ENCODE results near the gene TNK1. TPM values are rescaled to one million over a fixed set of nuclear protein-coding genes. Genes with fewer than 3 reads are reported as not detected.
"Not testable (repeated sequence)": the region's sequence is repeated elsewhere in the genome, so short reads cannot be mapped to it uniquely, and the experiment has no call there.

The TNK1 gene
- polyA plus RNA-seq (2012; ENCODE audit: low read depth, missing spikeins) = 1.1 TPM

DNA sequence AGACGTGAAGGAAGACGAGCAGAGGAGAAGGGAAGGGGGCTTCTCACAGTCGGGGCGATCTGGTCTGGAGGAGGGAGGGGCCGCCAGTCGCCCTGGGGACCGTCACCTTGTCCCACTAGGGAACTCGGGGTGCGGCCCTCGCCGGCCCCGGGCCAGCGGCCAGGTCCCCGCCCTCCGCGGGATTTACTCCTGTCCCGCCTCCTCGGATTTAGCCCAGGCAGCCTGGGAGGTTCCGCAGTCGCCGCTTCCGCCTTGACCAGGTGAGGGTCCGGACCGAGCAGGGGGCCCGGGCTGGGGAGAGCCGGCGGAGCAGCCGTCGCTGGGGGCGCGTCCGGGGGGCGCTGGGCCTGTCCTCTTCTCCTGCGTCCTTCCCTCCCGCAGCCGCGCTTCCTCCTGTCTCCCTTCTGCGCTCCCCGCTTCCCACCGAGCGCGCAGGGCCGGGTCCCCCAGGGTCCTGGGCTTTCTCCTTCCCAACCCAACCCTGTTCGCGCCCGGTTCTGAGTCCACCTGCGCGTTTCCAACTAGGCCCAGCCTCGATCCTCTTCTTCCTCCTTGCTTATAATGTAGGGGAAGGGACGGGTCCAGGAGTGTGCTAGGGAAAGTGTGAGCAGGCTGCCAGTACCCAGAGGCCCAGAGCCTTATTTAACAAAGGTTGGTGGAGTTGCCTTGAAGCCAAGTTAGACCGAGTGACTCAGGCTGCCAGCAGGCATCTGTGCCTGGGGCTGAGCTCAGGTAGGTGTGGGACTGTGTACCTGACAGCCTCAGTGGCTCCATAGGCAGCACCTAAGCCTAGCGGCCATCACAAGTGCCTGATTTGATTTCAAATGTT is at the start of gene TNK1:
Gene TNK1, plus strand, starts transcription at position 235 of the 829 bp plus-strand sequence. CDS start 1,838 bp downstream, outside the sequence.
- TF ChIP-seq SPI1 (IDR thresholded peaks at IDR 0.05; ENCODE audit: low read depth, low read length) (no peak), PAX5 (IDR thresholded peaks at IDR 0.05; ENCODE audit: insufficient read depth, low read length, severe bottlenecking) (no peak), POLR2A (IDR thresholded peaks at IDR 0.05; ENCODE audit: low read depth, low read length) (no peak), POLR2AphosphoS5 (IDR thresholded peaks at IDR 0.05; ENCODE audit: low read depth, low read length) (no peak), POU2F2 (IDR thresholded peaks at IDR 0.05; ENCODE audit: low read depth, low read length) (no peak), TAF1 (IDR thresholded peaks at IDR 0.05; ENCODE audit: low read depth, low read length) (no peak)
- no peak for FAIRE-seq
- DNase-seq (ENCODE audit: insufficient read length, low spot score) = no peak

DNA sequence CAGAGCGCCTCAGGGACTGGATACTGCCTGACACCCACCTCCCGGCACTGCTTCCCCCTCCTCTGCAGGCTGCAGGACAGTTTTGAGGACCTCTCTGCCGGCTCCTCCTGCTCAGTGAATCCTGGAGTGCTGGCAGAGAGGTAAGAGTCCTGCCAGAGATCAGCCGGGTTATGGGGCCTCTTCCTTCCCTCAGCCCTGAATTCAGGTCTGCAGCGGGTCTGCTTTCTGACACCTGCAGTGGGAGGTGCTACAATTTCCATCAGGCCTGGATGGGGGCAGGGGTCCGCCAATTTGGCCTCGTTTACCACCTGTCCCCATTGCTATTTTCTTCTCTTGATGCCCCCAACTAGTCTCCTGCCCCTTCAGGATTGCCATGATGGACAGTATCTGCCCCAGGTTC is 48.8 kb upstream of the TNK1 start:
- no peak for DNase-seq (ENCODE audit: insufficient read length, low spot score)

DNA sequence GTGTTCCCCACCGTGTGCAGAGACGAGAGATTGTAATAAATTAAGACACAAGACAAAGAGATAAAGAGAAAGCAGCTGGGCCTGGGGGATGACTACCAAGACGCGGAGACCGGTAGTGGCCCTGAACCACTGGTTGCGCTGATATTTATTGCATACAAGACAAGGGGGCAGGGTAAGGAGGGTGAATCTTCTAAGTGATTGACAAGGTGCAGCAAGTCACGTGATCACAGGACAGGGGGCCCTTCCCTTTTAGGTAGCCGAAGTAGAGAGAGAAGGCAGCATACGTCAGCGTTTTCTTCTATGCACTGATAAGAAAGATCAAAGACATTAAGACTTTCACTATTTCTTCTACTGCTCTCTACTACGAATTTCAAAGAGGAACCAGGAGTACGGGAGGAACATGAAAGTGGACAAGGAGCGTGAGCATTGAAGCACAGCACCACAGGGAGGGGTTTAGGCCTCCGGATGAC is 48.3 kb upstream of the TNK1 start:
- FAIRE-seq = peak; percentile 85
- DNase-seq (ENCODE audit: insufficient read length, low spot score) = not testable (repeated sequence)

More for the DNA sequence above, 48.8 kb upstream of the TNK1 start:
- FAIRE-seq = no peak
- no peak for TF ChIP-seq SPI1 (IDR thresholded peaks at IDR 0.05; ENCODE audit: low read depth, low read length)
- no peak for TF ChIP-seq TAF1 (IDR thresholded peaks at IDR 0.05; ENCODE audit: low read depth, low read length)
- no peak for TF ChIP-seq POU2F2 (IDR thresholded peaks at IDR 0.05; ENCODE audit: low read depth, low read length)
- no peak for TF ChIP-seq POLR2AphosphoS5 (IDR thresholded peaks at IDR 0.05; ENCODE audit: low read depth, low read length)
- no peak for TF ChIP-seq PAX5 (IDR thresholded peaks at IDR 0.05; ENCODE audit: insufficient read depth, low read length, severe bottlenecking)
- TF ChIP-seq POLR2A (IDR thresholded peaks at IDR 0.05; ENCODE audit: low read depth, low read length) = no peak

DNA sequence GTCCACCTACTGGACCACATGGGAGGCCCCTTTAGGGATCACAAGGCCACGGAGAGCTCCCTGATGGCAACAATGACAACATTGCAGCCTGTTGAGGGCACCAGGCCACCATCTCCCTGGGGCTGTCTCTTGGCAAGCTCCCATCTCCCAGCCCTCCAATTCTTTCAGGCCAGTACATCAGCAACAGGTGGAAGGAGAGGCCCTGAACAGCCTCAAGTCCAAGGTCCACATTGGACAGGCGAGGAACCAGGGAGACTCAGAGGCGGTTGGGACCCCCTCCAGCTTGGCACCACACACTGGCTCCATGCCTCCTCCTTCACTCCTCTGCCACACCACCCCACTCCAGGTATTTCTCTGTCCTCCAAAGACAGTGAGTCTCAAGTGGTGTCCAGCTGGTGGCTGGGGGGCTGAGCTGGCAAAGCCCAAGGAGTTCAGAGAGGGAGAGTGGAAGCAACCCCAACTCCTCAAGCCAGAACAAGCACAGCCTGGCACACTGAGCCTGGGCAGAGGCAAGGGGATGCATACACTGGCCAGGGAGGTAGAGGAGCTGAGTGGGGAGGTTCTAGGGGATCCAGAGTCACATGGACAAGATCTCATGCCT is 45.9 kb upstream of the TNK1 start:
- FAIRE-seq (no peak), DNase-seq (ENCODE audit: insufficient read length, low spot score) (no peak)
- no peak for TF ChIP-seq PAX5 (IDR thresholded peaks at IDR 0.05; ENCODE audit: insufficient read depth, low read length, severe bottlenecking)
- TF ChIP-seq POLR2A (IDR thresholded peaks at IDR 0.05; ENCODE audit: low read depth, low read length) = no peak
- no peak for TF ChIP-seq SPI1 (IDR thresholded peaks at IDR 0.05; ENCODE audit: low read depth, low read length)
- TF ChIP-seq POLR2AphosphoS5 (IDR thresholded peaks at IDR 0.05; ENCODE audit: low read depth, low read length) = no peak
- no peak for TF ChIP-seq TAF1 (IDR thresholded peaks at IDR 0.05; ENCODE audit: low read depth, low read length)
- TF ChIP-seq POU2F2 (IDR thresholded peaks at IDR 0.05; ENCODE audit: low read depth, low read length) = no peak

DNA sequence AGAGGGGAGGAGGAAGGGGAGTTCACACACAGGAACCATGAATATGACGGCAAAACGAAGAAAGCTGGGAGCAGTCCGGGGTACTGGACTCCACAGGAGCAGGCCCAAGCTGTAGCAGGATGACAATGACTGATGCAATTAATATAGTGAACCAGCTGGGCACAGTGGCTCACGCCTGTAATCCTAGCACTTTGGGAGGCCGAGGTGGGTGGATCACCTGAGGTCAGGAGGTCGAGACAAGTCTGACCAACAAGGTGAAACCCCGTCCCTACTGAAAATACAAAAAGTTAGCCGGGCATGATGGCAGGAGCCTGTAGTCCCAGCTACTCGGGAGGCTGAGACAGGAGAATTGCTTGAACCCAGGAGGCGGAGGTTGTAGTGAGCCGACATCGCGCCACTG is 45.1 kb upstream of the TNK1 start:
- not testable (repeated sequence) for FAIRE-seq; DNase-seq (ENCODE audit: insufficient read length, low spot score)

DNA sequence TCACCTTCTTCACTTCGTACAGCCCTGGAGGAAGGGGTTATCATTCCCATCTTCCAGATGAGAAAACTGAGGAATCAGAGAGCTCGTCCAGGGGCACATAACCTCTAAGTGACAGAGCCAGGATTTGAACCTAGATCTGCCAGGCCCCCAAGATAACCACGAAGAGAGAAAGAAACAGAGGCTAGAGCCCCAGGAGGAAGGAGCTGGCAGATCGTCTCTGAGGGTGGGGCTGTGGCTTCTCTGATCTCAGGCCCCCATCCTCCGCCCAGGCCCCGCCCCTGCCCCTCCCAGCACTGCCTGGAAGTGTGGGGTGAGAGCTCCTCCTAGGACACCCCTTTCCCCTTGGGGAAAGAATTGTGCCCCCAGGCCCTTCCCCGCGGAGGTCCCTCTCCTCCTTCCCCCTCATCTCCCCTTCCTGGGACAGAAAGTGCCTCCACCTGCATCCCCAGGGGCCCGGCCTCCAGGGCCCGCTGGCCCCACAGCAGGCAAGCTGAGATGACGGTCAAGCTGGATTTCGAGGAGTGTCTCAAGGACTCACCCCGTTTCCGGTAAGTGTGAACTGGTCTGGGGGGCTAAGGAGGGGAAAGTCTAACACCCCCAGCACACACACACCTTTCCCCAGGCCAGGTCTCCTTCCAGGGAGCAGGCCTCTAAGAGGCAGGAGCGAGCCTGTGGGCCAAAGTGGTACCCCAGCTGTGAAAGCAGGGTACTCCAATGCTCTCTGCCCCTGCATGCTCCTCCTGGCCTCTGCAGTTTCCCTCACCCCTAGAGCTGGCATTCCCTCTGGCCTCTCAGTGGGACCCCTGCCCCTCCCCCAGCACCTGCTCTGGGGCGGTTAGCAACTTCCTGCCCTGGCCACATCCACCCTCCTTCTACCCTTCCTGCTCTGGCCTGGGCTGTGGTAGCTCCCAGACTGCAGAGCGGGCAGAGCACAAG is 44.4 kb upstream of the TNK1 start, which contains the start of gene ACAP1:
Gene ACAP1, plus strand, starts transcription at position 290 of the 936 bp plus-strand sequence. Its CDS starts 206 bp downstream, at position 496.
- DNase-seq (ENCODE audit: insufficient read length, low spot score) (peak; percentile 75), FAIRE-seq (peak; percentile 96)
- TF ChIP-seq POU2F2 (IDR thresholded peaks at IDR 0.05; ENCODE audit: low read depth, low read length) (no peak), POLR2A (IDR thresholded peaks at IDR 0.05; ENCODE audit: low read depth, low read length) (no peak), SPI1 (IDR thresholded peaks at IDR 0.05; ENCODE audit: low read depth, low read length) (no peak), POLR2AphosphoS5 (IDR thresholded peaks at IDR 0.05; ENCODE audit: low read depth, low read length) (no peak), PAX5 (IDR thresholded peaks at IDR 0.05; ENCODE audit: insufficient read depth, low read length, severe bottlenecking) (no peak), TAF1 (IDR thresholded peaks at IDR 0.05; ENCODE audit: low read depth, low read length) (no peak; the same call in 1 of the 2 replicates)

DNA sequence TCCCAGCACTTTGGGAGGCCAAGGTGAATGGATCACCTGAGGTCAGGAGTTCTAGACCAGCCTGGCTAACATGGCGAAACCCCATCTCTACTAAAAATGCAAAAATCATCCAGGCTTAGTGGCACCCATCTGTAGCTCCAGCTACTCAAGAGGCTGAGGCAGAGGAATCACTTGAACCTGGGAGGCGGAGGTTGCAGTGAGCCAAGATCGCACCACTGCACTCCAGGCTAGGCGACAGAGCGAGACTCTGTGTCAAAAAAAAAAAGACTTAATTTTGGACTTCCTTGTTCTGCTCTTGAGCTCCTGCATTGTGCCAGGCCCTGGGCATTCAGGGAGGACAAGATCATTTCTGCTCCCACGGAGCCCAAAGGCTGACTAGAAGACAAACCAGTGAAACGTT is 43.3 kb upstream of the TNK1 start:
- not testable (repeated sequence) for DNase-seq (ENCODE audit: insufficient read length, low spot score); FAIRE-seq

DNA sequence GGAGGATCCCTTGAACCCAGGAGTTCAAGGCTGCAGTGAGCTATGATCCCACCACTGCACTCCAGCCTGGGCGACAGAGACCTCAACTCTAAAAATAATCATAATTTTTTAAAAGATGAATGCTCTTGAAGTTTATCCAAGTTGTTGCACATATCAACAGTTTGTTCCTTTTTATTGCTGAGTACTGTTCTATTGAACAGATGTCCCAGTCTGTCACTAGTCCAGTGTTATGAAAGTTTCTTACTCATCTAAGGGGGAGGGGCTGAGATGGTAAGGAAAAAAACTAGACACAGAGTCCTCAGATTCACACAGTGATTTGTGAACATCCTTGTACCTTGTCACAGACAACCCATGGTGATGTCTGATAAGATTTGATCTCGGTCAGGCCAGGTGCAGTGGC is 40.7 kb upstream of the TNK1 start:
- DNase-seq (ENCODE audit: insufficient read length, low spot score) (no peak), FAIRE-seq (no peak)
- TF ChIP-seq POLR2AphosphoS5 (IDR thresholded peaks at IDR 0.05; ENCODE audit: low read depth, low read length) (no peak), SPI1 (IDR thresholded peaks at IDR 0.05; ENCODE audit: low read depth, low read length) (no peak), TAF1 (IDR thresholded peaks at IDR 0.05; ENCODE audit: low read depth, low read length) (no peak), POU2F2 (IDR thresholded peaks at IDR 0.05; ENCODE audit: low read depth, low read length) (no peak), PAX5 (IDR thresholded peaks at IDR 0.05; ENCODE audit: insufficient read depth, low read length, severe bottlenecking) (no peak), POLR2A (IDR thresholded peaks at IDR 0.05; ENCODE audit: low read depth, low read length) (no peak)

DNA sequence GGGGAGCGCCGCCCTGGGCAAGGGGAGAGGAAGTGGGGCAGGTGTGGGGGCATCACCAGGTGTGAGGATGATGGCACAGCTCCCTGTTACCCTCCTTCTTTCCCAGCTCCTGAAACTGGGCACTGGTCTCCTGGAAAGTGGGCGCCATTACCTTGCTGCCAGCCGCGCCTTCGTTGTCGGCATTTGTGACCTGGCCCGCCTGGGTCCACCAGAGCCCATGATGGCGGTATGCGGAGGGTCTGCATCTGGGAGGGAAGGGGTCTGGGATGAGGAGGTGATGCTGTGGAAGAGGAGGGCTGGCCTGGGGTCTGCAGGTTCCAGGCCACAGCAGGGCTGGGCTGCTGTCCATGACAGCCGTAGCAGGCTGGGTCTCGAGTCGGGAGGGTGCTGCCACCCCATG is 39.0 kb upstream of the TNK1 start:
- DNase-seq (ENCODE audit: insufficient read length, low spot score) (no peak), FAIRE-seq (no peak)
- no peak for TF ChIP-seq SPI1 (IDR thresholded peaks at IDR 0.05; ENCODE audit: low read depth, low read length)
- no peak for TF ChIP-seq POLR2AphosphoS5 (IDR thresholded peaks at IDR 0.05; ENCODE audit: low read depth, low read length)
- no peak for TF ChIP-seq TAF1 (IDR thresholded peaks at IDR 0.05; ENCODE audit: low read depth, low read length)
- TF ChIP-seq POLR2A (IDR thresholded peaks at IDR 0.05; ENCODE audit: low read depth, low read length) = no peak
- TF ChIP-seq POU2F2 (IDR thresholded peaks at IDR 0.05; ENCODE audit: low read depth, low read length) = no peak
- TF ChIP-seq PAX5 (IDR thresholded peaks at IDR 0.05; ENCODE audit: insufficient read depth, low read length, severe bottlenecking) = no peak

All from GM12891 (cell line).